D721Med (cell line): ENCODE measurements around the gene GPR18.

ENCODE experiments used
- DNase-seq: peaks from one replicate; pipeline ENCODE4 v3.0.0; 2011; ENCODE audit warnings: low spot score; ENCODE audit not compliant: insufficient read length
- FAIRE-seq: peaks from 2 replicates; lab custom pipeline; 2011; peaks lifted over from hg19 to GRCh38; lab: Jason Lieb, UNC
- CTCF ChIP-seq: IDR thresholded peaks from 2 replicates; pipeline ENCODE4 v1.5.1; 2012; ENCODE audit warnings: mild to moderate bottlenecking, control low read depth; ENCODE audit not compliant: insufficient read depth; ENCODE audit errors: missing control alignments

The GPR18 gene

GRCh38 chr13:99225078-99225477 is 33.1 kb downstream of the GPR18 start:
- TF ChIP-seq CTCF, result no peak
- DNase-seq (no peak), FAIRE-seq (no peak)

DNA sequence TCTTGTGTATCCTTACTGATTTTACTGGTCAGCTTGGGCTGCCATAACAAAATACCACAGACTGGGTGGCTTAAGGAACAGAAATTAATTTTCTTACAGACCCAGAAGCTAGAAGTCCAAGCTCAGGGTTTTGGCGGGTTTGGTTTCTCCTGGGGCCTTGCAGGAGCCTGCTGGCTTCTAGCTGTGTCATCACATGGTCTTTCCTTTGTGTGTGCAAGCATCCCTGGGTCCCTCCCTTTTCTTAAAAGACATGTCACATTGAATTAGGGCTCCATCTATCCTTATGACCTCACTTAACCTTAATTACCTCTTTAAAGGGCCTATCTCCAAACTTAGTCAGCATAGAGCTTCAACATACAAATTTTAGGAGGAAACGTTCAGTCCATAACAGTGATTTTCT is 34.2 kb downstream of the GPR18 start:
- TF ChIP-seq CTCF, result no peak
- no peak for DNase-seq
- FAIRE-seq, result no peak

DNA sequence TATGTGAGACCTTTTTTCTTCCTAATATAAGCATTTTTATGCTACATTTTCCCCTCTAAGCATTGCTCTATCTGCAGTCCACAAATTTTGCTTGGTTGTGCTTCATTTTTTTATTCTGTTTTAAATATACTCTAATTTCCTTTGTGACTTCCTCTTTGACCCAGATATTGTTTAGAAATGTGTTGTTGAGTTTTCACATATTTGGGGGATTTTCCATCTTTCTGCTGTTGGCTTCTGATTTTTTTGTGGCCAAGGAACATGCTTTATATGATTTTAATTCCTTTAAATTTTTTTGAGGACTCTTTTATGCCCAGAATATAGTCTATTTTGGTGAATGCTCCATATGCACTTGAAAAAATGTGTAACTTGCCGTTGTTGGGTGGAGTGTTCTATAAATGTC is 34.6 kb downstream of the GPR18 start:
- TF ChIP-seq CTCF, result no peak
- DNase-seq, result no peak
- FAIRE-seq, result no peak

DNA sequence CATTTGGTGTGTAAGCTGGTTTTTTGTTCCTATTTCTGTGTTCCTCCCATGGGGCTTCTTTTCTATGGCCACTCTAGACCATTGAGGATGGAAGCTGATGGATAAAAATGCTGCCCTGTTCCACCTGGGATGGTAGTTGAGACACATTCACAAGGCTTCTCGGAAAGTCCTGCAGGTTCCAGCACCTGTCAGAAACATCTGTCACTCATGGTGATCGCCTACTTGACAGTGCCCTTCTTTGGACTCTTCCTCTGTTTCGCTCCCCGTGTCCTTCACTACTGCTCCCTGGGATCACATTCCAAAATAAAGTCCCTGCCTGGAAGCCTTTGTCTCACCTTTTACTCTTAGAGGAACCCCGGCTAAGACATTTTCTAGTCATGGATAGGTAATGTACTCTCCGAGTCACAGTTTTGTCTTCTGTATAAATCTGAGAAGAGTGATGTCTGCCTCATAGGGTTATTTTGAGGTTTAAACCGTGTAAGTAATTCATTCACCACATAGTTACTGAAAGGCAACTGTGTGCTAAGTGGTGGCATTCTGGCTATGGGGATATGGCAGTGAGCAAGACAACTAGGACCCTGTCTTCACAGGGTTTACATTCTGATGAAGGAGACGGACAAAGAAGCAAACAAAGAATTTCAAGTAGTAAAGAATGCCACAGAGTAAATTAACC is 36.5 kb downstream of the GPR18 start:
- no peak for FAIRE-seq
- no peak for TF ChIP-seq CTCF

GRCh38 chr13:99220199-99220935 is 37.8 kb downstream of the GPR18 start:
- TF ChIP-seq CTCF, result no peak
- FAIRE-seq, result no peak
- DNase-seq, result no peak

More for the DNA sequence above, 36.5 kb downstream of the GPR18 start:
- DNase-seq, result no peak

DNA sequence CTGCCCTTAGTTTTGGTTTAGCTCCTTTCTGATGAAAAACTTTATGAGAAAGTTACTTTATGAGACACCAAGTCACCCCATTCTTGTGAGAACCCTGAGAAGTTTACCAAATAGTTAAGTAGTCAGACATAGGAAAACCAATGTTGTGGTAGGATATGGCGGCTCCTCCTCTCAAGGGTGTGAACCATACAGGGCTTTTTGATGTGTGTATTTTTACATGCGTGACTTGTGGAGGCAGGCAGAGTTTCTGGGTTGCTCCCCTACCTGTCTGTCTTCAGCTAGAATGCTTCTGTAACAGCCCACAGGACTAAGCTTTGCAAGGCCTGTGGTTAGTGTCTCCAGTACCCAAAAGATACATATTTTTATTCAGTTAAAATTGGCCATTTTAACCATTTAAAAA is 39.2 kb downstream of the GPR18 start:
- TF ChIP-seq CTCF, result no peak
- FAIRE-seq, result no peak

DNA sequence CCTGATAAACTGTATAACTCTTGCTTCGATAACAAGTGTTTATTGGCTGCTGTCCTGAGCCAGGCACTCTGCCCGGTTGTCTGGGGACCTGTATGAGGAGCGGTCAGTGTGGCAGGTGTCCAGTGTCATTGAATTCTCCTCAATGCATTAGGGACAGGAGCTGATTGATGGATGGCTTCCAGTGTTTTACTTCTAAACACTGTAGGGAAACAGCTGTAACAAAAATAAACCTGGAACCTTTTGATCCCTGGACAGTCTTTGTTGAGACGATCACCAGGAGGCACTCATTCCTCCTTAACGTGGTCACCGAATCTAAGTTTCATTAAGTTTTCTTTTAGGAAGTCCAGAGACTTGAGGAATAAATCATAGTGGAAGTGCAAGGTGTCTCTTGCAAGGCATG is 39.6 kb downstream of the GPR18 start:
- no peak for DNase-seq
- no peak for TF ChIP-seq CTCF
- no peak for FAIRE-seq

More for the DNA sequence above, 39.2 kb downstream of the GPR18 start:
- no peak for DNase-seq
